Liver (tissue), 9 donors: ENCODE data around the gene ERC2. TPM values are rescaled to one million over a fixed set of nuclear protein-coding genes. Genes with fewer than 3 reads are reported as not detected.

Experiments
- DNase-seq: peaks from one replicate; pipeline ENCODE4 v3.0.0-alpha.2; 2017; ENCODE audit warnings: low spot score
- H3K27ac ChIP-seq, 2 donors: one replicate each; pipeline ENCODE4 v1.7.0; 2013; ENCODE audit warnings: inconsistent platforms in 2 of 2, low read length in 2 of 2, control low read depth in 1 of 2, low read depth in 1 of 2, mild to moderate bottlenecking in 1 of 2
- H3K27me3 ChIP-seq, 4 donors: one replicate each; pipeline versions ENCODE4 v1.6.1 to v1.7.0; 2013; ENCODE audit warnings: low read length in 3 of 4, inconsistent platforms in 1 of 4, mild to moderate bottlenecking in 1 of 4, moderate library complexity in 1 of 4; ENCODE audit not compliant: control insufficient read depth in 4 of 4, insufficient read depth in 4 of 4
- H3K36me3 ChIP-seq, 4 donors: one replicate each; pipeline versions ENCODE4 v1.6.1 to v1.7.0; 2013; ENCODE audit warnings: low read length in 3 of 4, mild to moderate bottlenecking in 3 of 4, low read depth in 1 of 4, moderate library complexity in 1 of 4; ENCODE audit not compliant: control insufficient read depth in 4 of 4, insufficient read depth in 3 of 4
- H3K4me1 ChIP-seq, 4 donors: one replicate each; pipeline versions ENCODE4 v1.6.1 to v1.7.0; 2013; ENCODE audit warnings: low read length in 3 of 4, mild to moderate bottlenecking in 3 of 4, moderate library complexity in 1 of 4; ENCODE audit not compliant: control insufficient read depth in 4 of 4, insufficient read depth in 4 of 4
- H3K4me3 ChIP-seq, 3 donors: one replicate each; pipeline versions ENCODE4 v1.6.1 to v1.7.0; 2013; ENCODE audit warnings: low read length in 3 of 3, control low read depth in 1 of 3, low read depth in 1 of 3, mild to moderate bottlenecking in 1 of 3
- H3K9ac ChIP-seq, 2 donors: one replicate each; pipeline ENCODE4 v1.7.0; 2013; ENCODE audit warnings: low read length in 2 of 2, mild to moderate bottlenecking in 2 of 2, moderate library complexity in 2 of 2, control low read depth in 1 of 2, low read depth in 1 of 2
- H3K9me3 ChIP-seq, 4 donors: one replicate each; pipeline versions ENCODE4 v1.6.1 to v1.7.0; 2013; ENCODE audit warnings: low read length in 3 of 4; ENCODE audit not compliant: control insufficient read depth in 4 of 4
- CTCF ChIP-seq: fragments of 150-350 bp; IDR thresholded peaks from 2 replicates; pipeline ENCODE4 v1.5.1; 2017; ENCODE audit warnings: improper control_type of control experiment, low read depth, low read length; ENCODE audit not compliant: missing input control
- EGR1 ChIP-seq, 2 donors: IDR thresholded peaks; 2 replicates each; pipeline ENCODE4 v1.6.1; 2016 to 2018; ENCODE audit warnings: antibody characterized with exemption in 2 of 2, low read depth in 2 of 2
- FOXA1 ChIP-seq: IDR thresholded peaks from 2 replicates; pipeline ENCODE4 v1.6.1; 2016; ENCODE audit warnings: antibody characterized with exemption
- FOXA2 ChIP-seq: IDR thresholded peaks from 2 replicates; pipeline ENCODE4 v1.6.1; 2016; ENCODE audit warnings: antibody characterized with exemption
- GABPA ChIP-seq, 2 donors: IDR thresholded peaks in 1 of 2; conservative IDR thresholded peaks in 1 of 2; 2 replicates each; pipeline ENCODE4 v1.6.1; 2016; ENCODE audit warnings: antibody characterized with exemption in 2 of 2, mild to moderate bottlenecking in 1 of 2, moderate library complexity in 1 of 2
- JUND ChIP-seq, 2 donors: IDR thresholded peaks; 2 replicates each; pipeline ENCODE4 v1.6.1; 2016; ENCODE audit warnings: antibody characterized with exemption in 2 of 2
- MAX ChIP-seq: IDR thresholded peaks from 2 replicates; pipeline ENCODE4 v1.6.1; 2016; ENCODE audit warnings: antibody characterized with exemption
- RAD21 ChIP-seq, 2 donors: IDR thresholded peaks; 2 replicates each; pipeline ENCODE4 v1.6.1; 2016; ENCODE audit warnings: antibody characterized with exemption in 2 of 2, mild to moderate bottlenecking in 2 of 2
- REST ChIP-seq: IDR thresholded peaks from 2 replicates; pipeline ENCODE4 v1.6.1; 2016; ENCODE audit warnings: antibody characterized with exemption, mild to moderate bottlenecking
- RXRA ChIP-seq, 2 donors: IDR thresholded peaks; 2 replicates each; pipeline ENCODE4 v1.6.1; 2017 to 2018; ENCODE audit warnings: antibody characterized with exemption in 2 of 2, mild to moderate bottlenecking in 1 of 2
- TAF1 ChIP-seq: conservative IDR thresholded peaks from 2 replicates; pipeline ENCODE4 v1.6.1; 2016; ENCODE audit warnings: antibody characterized with exemption, mild to moderate bottlenecking
- YY1 ChIP-seq: IDR thresholded peaks from 2 replicates; pipeline ENCODE4 v1.6.1; 2016; ENCODE audit warnings: antibody characterized with exemption, mild to moderate bottlenecking
- ZBTB33 ChIP-seq: IDR thresholded peaks from 2 replicates; pipeline ENCODE4 v1.6.1; 2016; ENCODE audit warnings: antibody characterized with exemption
- WGBS: extraction: QIAGEN DNeasy Blood & Tissue Kit; methylation state at CpG from one replicate; pipeline ENCODE4 v1.1.7; 2013; 5-methylcytosine and 5-hydroxymethylcytosine counted together
- polyA plus RNA-seq, 2 donors: library from polyadenylated mRNA; stranded (reverse) in 1 of 2; unstranded in 1 of 2; fragments of 200-250 nt in 1 of 2; fragments of >200 nt in 1 of 2; fragmentation: Nextera tagmentation in 1 of 2; extraction: Ambion mirVana in 1 of 2; gene quantifications; one replicate each; pipeline versions ENCODE4 v1.2.1 to v1.2.3, GENCODE V29; 2013 to 2015
- total RNA-seq, 2 donors: library from RNA; depleted of rRNA; stranded (reverse); fragments of >200 nt; gene quantifications; one replicate each; pipeline ENCODE4 v1.2.3, GENCODE V29; 2014
- donor health status: healthy.
- donor health status: healthy.
- donor health status: healthy.
- donor health status: healthy.
- donor health status: healthy.

Gene ERC2
- total and polyA plus RNA-seq, 4 donors: 0.14 to 0.25 TPM; not detected in 2

- WGBS: 93% methylated on average over 3 of the region's 3 CpGs
- Histone ChIP-seq H3K9ac (no peak overlapping the region), H3K9me3 (no peaks in the 10 kb centered on the region), H3K4me1 (no peaks in the 10 kb centered on the region), H3K4me3 (no peak overlapping the region), H3K27ac (no peak overlapping the region), H3K27me3 (peaks cover 0 to 2% (median 0%) of the 10 kb centered on the region in 4 donors), H3K36me3 (no peaks in the 10 kb centered on the region)
- TF ChIP-seq CTCF (no peak), FOXA1 (no peak), YY1 (no peak), RXRA (IDR thresholded peaks at IDR 0.05) (no peak), JUND (IDR thresholded peaks at IDR 0.05) (no peak), ZBTB33 (no peak), MAX (no peak), FOXA2 (no peak), RAD21 (IDR thresholded peaks at IDR 0.05) (no peak)
- no peak for DNase-seq
Measured at GRCh38 chr3:55646121-55646520, 822.1 kb downstream of the ERC2 start.

GRCh38 chr3:55645422-55645821, 822.8 kb downstream of the ERC2 start:
- peaks cover 0 to 2% (median 0%) of the 10 kb centered on the region in 4 donors for H3K27me3 ChIP-seq
- no peak overlapping the region for H3K4me3 ChIP-seq
- H3K4me1 ChIP-seq: no peaks in the 10 kb centered on the region
- no peaks in the 10 kb centered on the region for H3K36me3 ChIP-seq
- no peak overlapping the region for H3K9ac ChIP-seq
- 50% methylated on average over 4 of the region's 4 CpGs for WGBS
- H3K9me3 ChIP-seq: no peaks in the 10 kb centered on the region
- no peak for TF ChIP-seq REST
- no peak for TF ChIP-seq EGR1 (IDR thresholded peaks at IDR 0.05; ENCODE audit: low read depth in 2 of 2)
- no peak for TF ChIP-seq YY1
- no peak for TF ChIP-seq TAF1
- TF ChIP-seq ZBTB33: no peak
- TF ChIP-seq FOXA2: no peak
- no peak for TF ChIP-seq MAX
- TF ChIP-seq GABPA (IDR thresholded peaks at IDR 0.05 in 1 of 2, conservative IDR thresholded peaks at IDR 0.05 in 1 of 2): no peak
- no peak for TF ChIP-seq RXRA (IDR thresholded peaks at IDR 0.05)
- no peak for DNase-seq
- no peak overlapping the region for H3K27ac ChIP-seq
